ENCODE results near the gene DPP7.

DPP7 gene

GRCh38 chr9:137110147-137110910 lies 4.2 kb downstream of the DPP7 start:
- TF ChIP-seq, protein P1, sequence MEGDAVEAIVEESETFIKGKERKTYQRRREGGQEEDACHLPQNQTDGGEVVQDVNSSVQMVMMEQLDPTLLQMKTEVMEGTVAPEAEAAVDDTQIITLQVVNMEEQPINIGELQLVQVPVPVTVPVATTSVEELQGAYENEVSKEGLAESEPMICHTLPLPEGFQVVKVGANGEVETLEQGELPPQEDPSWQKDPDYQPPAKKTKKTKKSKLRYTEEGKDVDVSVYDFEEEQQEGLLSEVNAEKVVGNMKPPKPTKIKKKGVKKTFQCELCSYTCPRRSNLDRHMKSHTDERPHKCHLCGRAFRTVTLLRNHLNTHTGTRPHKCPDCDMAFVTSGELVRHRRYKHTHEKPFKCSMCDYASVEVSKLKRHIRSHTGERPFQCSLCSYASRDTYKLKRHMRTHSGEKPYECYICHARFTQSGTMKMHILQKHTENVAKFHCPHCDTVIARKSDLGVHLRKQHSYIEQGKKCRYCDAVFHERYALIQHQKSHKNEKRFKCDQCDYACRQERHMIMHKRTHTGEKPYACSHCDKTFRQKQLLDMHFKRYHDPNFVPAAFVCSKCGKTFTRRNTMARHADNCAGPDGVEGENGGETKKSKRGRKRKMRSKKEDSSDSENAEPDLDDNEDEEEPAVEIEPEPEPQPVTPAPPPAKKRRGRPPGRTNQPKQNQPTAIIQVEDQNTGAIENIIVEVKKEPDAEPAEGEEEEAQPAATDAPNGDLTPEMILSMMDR (conservative IDR thresholded peaks at IDR 0.05; ENCODE audit: low read length) = no peak
- DNase-seq (ENCODE audit: low read depth) = no peak
- no peak overlapping the region for H3K4me3 ChIP-seq (ENCODE audit: low read length)

GRCh38 chr9:137109250-137110146 lies 5.0 kb downstream of the DPP7 start:
- TF ChIP-seq, protein P1 (conservative IDR thresholded peaks at IDR 0.05; ENCODE audit: low read length) = no peak
- no peak overlapping the region for H3K4me3 ChIP-seq (ENCODE audit: low read length)
- no peak for DNase-seq (ENCODE audit: low read depth)

DNA sequence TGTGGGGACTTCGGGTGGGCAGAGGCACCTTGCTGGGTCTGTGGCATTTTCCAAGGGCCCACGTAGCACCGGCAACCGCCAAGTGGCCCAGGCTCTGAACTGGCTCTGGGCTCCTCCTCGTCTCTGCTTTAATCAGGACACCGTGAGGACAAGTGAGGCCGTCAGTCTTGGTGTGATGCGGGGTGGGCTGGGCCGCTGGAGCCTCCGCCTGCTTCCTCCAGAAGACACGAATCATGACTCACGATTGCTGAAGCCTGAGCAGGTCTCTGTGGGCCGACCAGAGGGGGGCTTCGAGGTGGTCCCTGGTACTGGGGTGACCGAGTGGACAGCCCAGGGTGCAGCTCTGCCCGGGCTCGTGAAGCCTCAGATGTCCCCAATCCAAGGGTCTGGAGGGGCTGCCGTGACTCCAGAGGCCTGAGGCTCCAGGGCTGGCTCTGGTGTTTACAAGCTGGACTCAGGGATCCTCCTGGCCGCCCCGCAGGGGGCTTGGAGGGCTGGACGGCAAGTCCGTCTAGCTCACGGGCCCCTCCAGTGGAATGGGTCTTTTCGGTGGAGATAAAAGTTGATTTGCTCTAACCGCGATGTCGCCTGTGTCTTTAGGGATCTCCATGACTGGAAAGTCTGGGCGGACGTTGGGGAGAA lies 5.8 kb downstream of the DPP7 start:
- TF ChIP-seq, protein P1 (conservative IDR thresholded peaks at IDR 0.05; ENCODE audit: low read length) = no peak
- no peak overlapping the region for H3K4me3 ChIP-seq (ENCODE audit: low read length)
- no peak for DNase-seq (ENCODE audit: low read depth)

GRCh38 chr9:137107982-137108381 lies 6.6 kb downstream of the DPP7 start:
- TF ChIP-seq, protein P1 (conservative IDR thresholded peaks at IDR 0.05; ENCODE audit: low read length) = no peak
- H3K4me3 ChIP-seq (ENCODE audit: low read length) = no peak overlapping the region
- DNase-seq (ENCODE audit: low read depth) = no peak

DNA sequence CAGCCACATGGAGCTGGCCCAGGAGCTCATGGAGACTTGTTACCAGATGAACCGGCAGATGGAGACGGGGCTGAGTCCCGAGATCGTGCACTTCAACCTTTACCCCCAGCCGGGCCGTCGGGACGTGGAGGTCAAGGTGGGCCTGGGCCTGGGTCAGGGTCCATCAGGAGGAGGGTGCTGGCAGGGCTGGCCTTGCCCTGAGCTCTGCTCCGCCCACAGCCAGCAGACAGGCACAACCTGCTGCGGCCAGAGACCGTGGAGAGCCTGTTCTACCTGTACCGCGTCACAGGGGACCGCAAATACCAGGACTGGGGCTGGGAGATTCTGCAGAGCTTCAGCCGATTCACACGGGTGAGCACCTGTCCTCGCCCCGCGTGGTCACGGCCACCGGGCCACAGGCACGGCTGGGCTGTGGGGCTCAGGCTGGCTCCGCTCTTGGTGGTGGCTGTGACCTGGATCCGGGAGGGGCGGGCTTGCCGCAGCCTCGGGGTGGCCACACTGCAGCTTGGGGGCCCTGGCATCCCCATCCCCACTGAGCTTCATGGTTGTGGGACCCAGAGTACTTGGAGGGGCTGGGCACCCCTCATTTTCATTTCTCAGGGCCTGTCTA lies 7.1 kb downstream of the DPP7 start:
- DNase-seq (ENCODE audit: low read depth) = no peak
- no peak overlapping the region for H3K4me3 ChIP-seq (ENCODE audit: low read length)
- TF ChIP-seq, protein P1 (conservative IDR thresholded peaks at IDR 0.05; ENCODE audit: low read length) = no peak

GRCh38 chr9:137106662-137107250 lies 7.8 kb downstream of the DPP7 start:
- H3K4me3 ChIP-seq (ENCODE audit: low read length) = no peak overlapping the region
- TF ChIP-seq, protein P1 (conservative IDR thresholded peaks at IDR 0.05; ENCODE audit: low read length) = no peak
- DNase-seq (ENCODE audit: low read depth) = no peak

Measured in AG10803 (cell line).